Activated T-cell treated with anti-CD3 and anti-CD28 coated beads for 48 hours (primary cell): ENCODE results near the gene CACNA1E.

ENCODE experiments used
- DNase-seq: peaks from one replicate; pipeline ENCODE4 v3.0.0-alpha.2; 2020; ENCODE audit warnings: low read depth

CACNA1E gene

DNA sequence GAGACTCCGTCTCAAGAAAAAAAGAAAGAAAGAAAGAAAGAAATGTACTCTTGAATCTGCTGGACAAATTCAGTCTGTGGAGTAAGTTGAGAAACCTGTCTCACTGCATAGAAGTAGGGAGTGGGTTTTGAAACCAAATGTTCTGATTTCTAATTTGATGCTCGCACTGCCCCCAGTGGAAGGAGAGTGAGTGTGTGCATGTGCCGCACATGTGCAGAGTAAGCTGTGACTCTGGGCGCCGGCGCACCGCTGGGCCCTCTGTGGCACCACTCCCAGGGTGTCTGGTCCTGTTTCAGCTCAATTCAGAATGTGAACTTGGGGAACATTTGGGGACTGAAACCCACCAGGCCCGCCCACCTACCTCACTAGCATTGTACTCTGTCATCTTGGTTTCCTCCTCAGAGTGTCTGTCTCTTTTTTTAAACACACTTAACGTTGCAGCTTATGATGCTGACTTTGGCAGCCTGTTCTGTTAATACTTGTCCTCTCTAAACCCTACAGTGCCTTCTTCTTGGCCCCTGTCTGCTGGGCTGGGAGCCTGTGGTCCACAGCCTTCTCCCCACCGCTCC lies 104.6 kb downstream of the CACNA1E start:
- DNase-seq: no peak

GRCh38 chr1:181588631-181589030 lies 105.3 kb downstream of the CACNA1E start:
- no peak for DNase-seq

DNA sequence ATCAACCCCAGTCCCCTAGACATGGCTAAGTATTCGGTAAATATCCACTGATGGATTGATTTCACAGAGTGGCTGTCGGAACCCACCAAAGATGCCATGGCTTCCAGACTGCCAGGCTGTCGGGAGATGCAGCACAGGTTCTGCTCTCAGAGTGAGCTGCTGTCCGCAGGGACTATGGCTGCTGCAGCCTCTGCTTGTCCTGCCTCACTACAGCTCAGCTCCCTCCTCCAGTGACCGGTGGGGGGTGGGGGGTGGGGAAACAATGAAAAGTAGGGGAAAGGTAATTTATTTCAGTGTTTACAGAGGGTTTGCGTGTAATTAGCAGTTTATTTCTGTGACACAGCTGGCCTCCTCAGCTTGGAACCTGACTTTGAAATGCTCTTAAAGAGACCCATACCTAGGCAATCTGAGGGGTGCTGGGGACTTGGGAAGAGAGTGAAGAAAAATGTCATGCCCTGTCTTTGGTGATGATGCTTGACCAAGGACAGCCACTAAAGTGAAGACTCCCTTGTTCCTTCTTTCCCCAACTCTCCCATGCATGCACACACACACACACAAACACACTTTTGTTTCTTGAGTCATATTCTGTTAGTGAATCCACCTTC lies 109.0 kb downstream of the CACNA1E start:
- DNase-seq: no peak

- DNase-seq: no peak
Measured at GRCh38 chr1:181593042-181593441, 109.7 kb downstream of the CACNA1E start.

- no peak for DNase-seq
Measured at GRCh38 chr1:181594553-181594952, 111.2 kb downstream of the CACNA1E start.

DNA sequence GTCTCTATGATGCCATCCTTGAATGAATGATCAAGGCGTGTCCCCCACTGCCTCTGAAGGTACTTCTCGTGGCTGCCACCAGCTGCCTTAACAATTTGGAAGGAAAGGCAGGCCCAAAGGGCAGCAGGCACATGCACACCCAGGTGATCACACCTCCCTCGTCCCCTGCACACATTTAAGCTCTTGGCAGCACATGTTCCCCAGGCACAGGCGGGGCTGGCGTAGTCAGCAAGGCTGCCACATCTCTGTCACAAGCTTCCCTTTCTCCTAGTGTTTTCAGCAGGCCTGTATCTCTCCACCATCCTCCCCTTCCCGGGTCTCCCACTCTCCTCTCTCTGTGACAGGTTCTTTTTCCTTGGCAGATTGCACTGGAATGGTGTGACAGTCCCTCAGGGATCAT lies 111.9 kb downstream of the CACNA1E start:
- no peak for DNase-seq

- no peak for DNase-seq
Measured at GRCh38 chr1:181601186-181601950, 118.1 kb downstream of the CACNA1E start.

DNA sequence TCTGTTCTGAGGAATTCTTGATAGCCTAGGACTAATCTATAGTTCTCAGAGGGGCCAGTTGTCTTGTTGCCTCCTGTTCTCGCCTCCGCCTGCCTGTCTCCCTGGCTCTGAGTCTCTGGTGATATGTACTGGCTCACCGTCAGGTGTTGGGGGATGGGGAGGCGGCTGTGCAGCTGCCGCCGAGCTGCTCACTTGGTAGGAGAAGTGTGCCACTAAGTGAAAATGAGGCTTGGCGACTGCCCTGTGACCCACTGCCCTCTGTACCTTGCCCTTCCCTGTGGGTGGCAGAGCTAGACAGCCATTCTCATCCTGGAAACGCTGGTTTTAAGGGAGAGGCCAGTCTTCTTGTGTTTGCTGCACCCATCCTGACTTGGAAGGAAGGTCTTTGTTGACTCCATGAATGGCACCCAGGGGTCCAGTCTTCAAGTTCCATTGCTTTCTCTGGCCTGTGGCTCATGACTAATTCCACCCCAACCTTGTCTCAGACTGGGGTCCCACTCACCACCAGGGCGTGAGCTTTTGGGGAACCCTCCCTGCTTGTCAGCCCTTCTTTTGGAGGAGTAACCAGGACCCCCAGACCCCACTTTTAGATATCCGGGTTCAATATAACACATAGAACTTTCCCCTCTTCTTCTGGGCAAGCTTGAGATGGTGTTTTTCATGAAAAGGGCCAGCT lies 120.6 kb downstream of the CACNA1E start:
- DNase-seq: no peak

- no peak for DNase-seq
Measured at GRCh38 chr1:181604482-181605249, 121.3 kb downstream of the CACNA1E start.

DNA sequence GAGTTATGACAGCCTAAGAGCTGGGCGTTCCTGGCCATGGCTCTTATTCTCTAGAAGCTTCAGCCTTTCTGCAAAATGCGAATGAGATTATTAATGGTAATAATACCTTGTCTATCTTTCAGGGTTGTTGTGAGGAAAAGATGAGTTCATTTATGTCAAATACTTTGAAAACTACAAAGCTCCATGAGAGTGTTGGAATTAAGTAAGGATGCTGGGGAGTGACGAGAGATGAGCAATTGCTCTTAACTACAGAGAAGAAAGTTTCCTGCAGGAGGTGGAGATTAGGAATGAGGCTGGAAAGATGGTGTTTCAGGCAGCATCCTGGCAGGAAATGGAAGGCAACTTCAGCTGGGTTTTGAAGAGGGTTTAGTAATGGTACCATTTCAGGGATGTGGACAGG lies 124.2 kb downstream of the CACNA1E start:
- DNase-seq: no peak

DNA sequence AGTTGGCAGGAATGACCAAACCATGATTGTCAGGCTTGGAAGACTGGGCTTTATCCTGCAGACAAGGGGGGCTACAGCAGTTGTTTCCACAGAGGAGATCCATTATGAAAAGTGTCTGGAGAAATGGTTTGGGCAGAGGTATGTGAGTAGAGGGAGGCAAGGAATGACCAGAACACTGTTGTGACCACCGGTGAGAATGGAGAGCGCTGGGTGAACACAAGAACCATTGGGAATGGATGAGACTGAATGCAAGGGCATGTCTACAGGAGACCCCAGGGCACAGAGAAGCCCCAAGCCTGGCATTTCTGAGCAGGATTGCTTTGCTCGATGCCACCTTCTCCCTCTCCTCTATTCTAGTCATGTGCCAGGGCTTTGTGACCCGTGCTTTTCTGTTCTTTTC lies 125.1 kb downstream of the CACNA1E start:
- no peak for DNase-seq

GRCh38 chr1:181608948-181609347 lies 125.6 kb downstream of the CACNA1E start:
- no peak for DNase-seq

DNA sequence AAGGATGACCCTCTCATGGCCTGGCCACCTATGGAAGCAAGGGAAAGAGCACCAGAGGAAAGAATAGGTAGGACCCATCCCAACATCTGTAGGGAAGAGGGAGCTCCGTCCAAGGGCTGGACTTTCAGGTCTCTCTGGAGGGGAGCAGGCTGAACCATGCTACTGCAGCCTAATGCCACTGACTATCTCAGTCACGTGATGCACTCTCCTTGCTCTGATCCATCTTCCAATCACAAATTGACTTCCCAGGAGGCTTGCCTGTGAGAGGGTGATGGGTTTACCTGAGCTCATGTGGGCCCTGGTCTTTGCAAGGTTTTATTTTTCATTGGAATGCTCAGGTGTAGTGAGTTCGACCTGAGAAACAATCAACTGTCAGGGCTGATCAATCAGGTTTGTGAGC lies 128.8 kb downstream of the CACNA1E start:
- DNase-seq: no peak

DNA sequence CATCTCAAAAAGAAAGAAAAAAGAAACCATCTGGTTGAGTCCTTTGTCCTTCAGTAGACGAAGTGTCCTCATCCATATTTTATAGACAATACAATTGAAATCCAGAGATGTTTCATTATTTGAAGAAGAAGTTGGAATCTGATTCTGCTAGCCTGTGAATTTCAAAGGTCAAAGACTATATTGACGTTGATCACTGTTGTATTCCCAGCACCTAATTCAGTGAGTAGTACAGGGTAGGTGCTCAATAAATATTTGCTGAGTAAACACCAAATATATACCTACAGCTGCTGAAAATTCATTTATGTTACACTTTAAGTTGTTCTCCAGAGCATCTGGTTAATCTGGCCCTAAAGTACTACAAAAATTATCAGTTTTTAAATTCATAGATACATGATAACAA lies 135.2 kb downstream of the CACNA1E start:
- DNase-seq: no peak

DNA sequence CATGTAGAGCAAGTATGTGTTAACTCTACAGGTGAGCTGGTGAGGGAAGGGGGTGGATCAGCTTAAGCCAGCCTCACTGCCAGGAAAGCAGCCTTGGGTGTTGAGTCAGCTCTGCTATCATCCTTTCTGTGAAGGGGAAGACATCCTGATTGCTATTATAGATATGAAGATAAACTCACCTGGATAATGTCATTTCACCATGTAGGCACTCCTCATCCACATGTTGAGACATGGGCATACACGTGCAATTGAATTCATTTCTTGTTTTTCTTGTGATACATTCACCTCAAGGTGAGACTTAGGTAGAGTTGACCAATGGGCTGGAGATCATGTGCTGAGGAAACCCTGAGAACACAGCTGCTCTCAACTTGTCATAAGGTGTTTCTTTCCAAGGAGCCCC lies 136.9 kb downstream of the CACNA1E start:
- no peak for DNase-seq

GRCh38 chr1:181623850-181624249 lies 140.5 kb downstream of the CACNA1E start:
- DNase-seq: no peak

GRCh38 chr1:181626279-181626938 lies 143.1 kb downstream of the CACNA1E start:
- no peak for DNase-seq

DNA sequence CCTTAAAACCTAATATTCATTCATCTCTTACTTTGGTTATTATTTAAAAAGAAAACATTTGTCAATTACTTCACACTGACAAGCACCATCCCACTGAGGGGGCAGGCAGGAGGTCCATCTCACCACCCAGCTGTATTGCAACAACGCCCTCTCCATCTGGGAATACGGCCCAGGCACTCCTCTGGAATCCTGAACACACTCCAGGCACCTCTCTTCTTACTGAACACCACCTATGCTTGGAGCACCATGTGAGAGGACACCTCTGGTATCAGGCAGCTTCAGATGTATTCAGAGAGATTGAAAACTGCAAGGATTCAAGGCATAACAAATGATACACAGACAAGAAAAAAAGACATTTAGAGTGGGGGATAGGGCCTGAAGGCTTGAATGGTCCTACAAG lies 147.1 kb downstream of the CACNA1E start:
- no peak for DNase-seq

DNA sequence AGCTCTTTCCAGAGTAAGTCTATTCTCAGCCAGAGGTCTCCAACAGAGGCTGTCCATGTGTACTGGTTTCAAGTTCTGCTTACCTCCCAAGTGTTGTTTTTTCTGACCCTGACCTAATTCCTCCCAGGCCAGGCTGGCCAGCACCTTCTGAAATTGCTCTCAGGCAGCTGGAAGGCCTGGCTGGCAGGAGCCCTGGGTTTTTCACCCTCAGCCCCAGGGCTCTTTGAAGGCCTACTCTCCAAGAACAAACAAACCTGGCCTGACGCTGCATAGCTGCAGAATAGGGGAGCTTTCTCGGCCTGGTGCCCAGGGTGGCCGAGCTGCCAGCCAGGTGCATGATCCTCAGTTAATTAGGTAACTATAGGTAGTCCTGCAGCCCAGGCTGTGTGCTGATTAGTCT lies 147.5 kb downstream of the CACNA1E start:
- no peak for DNase-seq

DNA sequence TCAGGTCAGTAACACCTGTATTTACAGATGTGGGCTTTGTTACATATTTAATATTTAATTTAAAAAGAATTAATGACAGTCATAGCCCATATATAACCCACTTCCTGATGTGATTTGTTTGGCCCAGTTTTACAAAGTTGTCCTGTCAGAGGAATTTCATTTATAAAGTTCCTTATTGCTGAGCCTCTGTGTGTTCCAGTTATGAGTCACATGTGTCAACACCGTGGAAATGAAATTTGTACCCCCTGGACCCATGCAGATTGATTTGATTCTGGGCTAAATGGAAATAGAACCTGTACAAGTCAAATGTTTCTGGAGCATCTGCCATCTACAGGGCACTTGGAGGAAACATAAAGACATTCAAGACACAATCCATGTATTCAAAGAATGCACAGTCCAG lies 149.2 kb downstream of the CACNA1E start:
- DNase-seq: no peak

DNA sequence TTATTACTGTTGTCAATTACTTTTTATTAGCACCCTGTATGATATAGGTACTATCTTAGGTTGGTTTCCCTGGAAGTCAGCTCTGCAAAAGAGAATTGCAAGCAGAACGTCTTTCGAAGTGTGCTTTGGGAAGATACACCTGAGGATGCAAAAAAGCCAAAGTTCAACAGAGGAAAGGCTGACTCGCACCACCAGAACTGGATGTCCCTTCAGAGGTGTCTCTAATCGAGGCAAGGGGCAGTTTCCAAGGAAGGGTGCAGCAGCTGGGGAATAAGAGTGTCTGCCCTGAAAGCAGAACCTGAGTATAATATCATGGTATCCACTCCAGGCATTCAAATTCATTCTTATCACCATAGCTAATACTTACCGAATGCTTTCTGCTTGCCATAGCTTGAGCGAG lies 149.6 kb downstream of the CACNA1E start:
- no peak for DNase-seq

DNA sequence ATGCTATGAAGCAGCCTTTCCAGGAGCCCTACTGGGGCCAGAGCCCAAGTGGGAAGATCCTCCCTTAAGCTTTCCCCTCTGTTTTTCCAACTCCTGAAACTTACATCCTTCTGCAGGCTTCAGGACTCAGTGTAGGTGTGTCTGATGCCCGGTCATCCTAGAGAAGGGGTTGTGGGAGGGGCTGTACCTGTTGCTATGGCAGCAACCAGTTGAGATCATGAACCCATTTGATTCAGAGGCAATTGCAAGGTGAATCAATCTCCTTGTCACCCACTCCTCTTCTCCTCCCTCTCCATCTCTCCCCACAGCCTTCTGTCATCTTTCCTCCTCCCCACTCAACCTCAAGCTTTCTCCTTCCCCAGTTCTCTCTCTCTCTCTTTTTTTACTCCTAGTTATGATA lies 151.8 kb downstream of the CACNA1E start:
- no peak for DNase-seq
